GM15510 (cell line): ENCODE data around the gene JDP2.

Experiments
- POLR2A ChIP-seq: IDR thresholded peaks from 3 replicates; pipeline ENCODE4 v1.6.1; 2011; ENCODE audit warnings: borderline replicate concordance; ENCODE audit not compliant: insufficient read length; ENCODE audit errors: extremely low read depth

JDP2 gene

DNA sequence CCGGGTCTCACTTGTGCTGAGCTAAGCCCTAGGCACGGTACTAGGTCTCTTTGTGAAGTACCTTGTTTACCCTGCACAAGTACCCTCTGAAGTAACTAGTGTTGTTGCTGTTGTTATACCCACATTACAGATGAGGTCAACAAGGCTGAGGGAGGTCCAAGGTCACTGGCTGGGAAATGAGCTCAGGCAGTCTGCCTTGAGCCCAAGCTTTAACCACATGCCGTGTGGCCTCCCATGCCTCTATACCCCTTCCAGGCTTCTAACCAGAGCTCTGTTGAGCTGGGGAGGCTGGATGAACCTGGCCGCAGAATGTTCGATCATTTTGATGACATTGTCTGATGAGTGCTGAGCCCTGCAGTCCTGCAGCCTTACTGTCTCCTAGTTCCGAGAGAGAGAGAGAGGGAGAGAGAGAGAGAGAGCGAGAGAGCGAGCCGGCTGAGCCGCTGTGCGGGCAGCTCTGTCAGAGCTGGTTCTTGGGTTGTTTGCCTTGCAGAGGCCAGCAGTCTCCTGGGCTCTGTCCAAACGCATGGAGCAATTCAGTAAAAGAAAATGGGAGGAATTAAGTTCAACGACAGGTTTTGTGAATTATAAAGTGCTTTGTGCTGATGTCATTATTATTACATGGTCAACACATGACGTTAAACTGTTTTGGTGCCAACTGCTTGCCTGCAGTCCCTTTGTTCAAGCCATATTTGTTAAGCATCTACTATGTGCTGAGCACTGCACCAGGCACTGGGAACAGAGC, 13.1 kb downstream of the JDP2 start:
- no peak for TF ChIP-seq POLR2A

DNA sequence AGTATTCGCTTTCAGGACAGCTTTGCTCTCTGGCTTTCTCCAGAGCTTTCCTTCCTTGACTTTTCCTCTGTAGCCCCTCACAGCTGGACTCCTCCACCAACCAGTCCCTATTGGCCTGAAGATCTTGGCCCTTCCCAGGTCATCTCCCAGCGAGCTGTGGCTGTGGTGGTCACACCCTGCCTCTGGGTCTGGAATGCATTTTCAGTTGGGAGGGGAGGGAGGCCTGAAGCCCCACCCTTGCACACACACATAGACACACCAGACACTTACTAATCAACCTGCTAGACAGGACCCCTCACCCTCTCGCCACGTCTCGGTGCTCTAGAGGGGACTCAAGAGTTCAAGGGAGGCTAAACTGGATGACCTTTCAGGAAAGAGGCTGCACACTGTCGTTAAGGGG, 13.9 kb downstream of the JDP2 start:
- TF ChIP-seq POLR2A, result no peak

DNA sequence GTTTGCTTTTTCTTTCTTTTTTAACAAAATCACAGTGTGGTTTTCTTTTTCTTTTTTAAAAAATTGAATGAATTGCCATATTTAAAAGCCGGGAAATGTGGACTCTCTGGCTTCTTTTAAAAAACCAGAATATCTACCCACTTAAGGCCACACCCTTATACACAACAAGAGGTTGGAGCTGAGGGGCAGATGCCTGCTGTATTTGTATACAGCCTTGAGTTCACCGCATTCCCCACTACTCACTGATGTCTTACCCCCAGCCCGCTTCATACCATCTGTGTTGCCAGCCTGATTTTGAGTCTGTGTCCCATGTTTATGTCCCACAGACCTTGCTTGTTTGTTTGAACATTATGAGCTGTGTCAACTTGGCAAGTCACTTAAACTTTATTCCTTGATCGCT, 14.3 kb downstream of the JDP2 start:
- no peak for TF ChIP-seq POLR2A

DNA sequence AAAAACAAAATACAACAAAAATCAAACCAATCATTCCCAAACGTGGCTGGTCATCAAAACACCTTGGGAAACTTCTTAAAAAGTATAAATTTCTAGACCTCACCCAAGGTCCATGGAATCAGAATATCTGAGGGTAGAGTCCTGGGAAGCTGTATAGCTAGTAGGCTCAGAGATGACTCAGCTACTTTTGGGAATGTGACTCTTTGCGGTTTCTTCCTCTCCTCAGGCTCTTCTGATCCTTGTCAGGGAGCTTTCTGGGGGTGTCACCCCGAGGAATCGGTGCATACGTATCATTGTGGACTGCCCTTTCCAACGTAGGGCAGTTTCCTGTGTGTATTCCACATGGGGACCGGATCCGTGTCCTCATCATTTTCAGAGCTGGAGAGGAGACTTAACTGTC, 14.8 kb downstream of the JDP2 start:
- no peak for TF ChIP-seq POLR2A

DNA sequence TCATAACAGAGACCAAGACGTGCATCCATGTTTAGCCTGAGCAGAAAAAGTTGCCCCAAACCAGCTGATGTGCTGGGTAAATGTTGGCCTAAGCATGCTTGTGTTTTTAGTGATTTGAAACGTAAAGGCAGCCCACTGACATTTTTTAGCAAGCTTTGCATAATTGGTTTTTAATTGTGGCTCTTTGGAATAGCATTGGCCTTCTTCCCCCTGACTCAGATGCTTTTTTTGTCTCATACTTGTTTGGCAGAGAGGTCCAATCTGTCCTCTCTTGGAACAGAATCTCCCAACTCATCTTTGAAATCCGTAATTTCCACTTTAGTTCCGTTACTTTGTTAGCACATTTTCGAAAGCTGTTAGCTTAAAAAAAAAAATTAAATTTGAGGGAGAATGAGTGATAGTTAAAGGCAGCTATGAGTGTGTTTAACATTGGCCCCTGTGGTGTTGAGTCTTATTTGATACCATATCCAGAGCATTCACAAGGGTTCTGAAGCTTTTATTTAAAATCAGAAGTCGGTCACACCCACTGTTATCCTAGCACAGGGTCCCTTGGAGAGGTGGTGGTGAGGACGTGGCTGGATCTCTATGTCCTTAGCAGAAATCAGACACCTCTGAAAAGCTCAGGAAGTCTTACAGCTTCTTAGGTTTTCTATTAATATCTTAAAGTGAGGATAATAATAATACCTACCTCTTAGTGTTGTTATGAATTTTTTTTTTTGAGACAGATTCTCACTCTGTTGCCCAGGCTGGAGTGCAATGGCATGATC, 15.6 kb downstream of the JDP2 start:
- no peak for TF ChIP-seq POLR2A

DNA sequence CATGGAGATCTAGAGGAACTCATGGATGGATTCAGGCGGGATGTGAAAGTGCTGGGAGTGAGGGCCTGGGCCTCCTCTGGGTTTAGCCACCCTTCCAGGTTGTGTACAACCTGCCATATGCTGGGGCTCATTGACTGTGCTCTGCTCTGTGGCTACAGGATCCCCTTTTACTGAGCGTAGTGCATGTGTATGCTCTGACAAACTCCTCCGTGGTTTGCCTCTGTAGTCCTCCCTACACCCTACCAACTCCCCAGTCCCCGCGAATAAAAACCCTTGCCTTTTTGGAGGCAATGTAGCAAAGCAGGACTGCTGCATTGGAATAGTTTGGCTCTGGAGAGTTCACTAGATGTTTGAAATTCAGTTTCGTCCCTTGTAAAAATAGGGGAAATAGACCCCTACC, 17.4 kb downstream of the JDP2 start:
- no peak for TF ChIP-seq POLR2A

DNA sequence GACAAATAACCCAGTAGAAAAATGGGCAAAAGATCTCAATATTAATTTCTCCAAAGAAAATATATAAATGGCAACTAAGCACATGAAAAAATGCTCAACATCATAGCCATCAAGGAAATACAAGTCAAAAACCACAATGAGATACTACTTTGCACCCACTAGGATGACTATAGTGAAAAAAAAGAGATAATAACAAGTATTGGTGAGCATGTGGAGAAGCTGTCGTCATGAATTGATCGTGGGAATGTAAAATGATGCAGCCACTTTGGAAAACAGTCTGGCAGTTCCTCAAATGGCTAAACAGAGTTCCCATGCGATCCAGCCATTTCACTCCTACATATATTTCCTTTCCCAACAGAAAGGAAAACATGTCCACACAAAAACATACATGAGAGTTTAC, 18.1 kb downstream of the JDP2 start:
- no peak for TF ChIP-seq POLR2A

DNA sequence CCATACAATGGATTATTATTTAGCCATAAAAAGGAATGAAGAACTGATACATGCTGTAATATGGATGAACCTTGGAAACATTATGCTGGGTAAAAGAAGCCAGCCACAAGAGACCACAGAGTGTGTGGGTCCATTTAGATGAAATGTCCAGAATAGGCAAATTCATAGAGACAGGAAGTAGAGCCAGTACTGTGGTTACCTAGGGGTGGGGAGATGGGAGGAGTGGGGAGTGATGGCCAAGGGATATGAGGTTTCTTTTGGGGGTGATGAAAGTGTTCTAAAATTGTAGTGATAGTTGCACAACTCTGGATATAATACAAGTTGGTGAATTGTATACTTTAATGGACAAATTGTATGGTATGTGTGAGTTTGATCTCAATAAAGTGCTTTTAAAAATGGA, 18.6 kb downstream of the JDP2 start:
- TF ChIP-seq POLR2A, result no peak

DNA sequence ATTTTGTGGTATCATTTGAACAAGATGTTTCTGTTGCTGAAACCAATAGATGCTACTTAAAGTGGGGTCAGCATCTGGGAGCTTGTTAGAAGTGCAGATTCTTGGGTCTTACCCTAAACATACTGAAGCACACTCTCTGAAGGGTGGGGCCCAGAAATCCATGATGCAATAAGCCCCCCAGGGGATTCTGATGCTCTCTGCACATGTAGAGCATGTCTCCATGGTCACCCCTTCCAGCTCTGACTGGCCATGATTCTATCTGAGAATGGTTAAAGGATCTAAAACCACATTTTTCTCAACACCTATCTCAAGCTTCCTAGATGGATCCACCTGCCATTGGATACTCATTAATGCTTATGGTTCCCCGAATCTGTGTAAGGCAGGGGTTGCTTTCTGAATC, 20.4 kb downstream of the JDP2 start:
- no peak for TF ChIP-seq POLR2A

DNA sequence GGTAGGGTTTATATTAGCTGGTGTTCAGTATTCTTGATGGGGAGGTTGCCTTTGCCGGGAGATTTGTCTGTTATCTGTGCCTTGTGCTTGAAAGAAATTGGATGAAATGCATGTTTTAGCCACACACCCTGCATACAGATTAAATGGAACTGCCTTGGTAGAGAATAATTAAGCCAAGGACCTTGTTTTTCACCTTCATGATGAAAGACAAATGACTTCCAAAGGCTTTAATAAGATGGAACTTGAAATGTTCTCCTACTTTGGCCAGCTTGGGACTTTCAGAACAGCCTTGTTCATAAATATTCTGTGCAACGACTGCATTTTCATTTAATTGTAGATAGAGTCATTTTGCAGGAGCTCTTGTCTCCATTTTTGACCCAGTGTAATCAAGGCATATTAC, 21.2 kb downstream of the JDP2 start:
- no peak for TF ChIP-seq POLR2A

DNA sequence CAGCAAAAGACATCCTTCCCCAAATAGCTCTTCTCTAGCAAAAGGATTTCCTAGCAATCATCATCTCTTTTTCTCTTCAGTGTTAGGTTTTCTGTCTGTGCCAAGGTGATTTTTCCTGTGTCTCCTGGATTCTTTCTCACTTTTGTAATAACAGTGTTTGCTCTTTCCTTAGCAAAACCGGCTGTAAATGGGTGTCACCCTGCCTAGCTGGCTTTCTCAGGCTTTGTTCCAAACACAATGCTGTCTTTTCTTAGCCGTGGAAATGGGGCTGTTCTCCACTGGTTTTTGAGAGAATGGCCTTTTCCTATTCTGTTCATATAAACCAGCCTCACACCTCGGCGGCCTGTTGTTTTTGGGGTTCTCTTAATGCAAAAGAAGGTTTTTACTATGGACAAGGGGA, 21.9 kb downstream of the JDP2 start:
- TF ChIP-seq POLR2A, result no peak

DNA sequence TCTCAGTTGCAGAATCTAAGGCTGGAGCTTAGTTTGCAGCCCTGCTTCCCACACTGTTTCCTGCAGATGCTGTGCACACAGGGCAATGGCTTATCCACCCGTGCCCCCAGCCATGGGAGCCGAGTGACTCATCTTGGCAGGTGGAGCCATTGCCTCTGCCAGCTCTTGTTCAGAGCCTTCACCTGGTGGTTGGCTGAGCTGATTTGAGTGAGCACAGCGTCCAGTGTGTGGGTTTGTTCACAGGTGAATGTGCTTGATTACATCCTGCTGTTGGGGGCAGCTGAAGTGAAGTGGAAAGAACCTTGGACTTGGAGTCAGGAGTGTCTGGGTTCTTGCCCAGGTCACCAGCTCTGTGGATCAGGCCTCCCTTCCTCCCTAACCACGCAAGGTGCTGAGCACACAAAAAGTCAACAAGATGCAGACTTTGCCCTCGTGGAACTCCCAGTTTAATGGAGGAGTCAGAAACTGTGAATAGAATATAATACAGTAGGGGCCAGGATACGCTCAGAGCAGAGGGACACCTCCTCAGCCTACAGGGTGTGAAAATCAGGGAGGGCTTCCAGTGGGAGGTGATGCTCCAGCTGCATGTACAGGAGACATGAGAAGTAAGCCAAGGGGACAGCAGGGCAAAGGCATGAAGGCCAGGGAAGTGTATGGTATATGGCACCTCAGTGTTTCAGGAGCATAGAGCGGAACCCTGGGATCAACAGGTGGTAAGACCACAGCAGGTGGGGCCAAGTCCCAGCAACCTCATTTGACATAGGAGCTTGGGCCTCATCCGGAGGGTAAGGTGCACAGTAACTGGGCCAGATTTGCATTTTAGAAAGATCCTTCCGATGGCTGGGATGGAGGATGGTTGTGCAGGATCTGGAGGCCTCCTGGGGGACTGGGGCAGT, 22.8 kb downstream of the JDP2 start:
- TF ChIP-seq POLR2A, result no peak

DNA sequence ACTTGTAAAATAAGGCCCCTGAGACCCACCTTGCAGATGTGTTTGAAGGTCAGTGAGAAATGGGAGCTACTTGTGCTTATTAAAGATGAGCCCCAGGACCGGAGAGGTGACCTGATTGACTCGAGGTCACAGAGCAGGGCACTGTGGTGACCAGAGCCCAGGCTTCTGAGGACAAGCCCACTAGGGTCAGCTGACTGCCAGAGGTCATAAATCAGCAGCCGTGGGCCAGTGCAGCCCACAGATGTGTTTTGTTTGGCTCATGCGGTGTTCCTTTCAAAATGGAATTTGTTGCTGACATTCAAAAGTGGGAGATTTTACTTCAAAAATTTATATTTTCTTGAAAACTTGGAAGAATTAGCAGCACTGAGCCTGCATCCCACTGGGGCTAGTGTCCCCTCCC, 24.5 kb downstream of the JDP2 start:
- no peak for TF ChIP-seq POLR2A

DNA sequence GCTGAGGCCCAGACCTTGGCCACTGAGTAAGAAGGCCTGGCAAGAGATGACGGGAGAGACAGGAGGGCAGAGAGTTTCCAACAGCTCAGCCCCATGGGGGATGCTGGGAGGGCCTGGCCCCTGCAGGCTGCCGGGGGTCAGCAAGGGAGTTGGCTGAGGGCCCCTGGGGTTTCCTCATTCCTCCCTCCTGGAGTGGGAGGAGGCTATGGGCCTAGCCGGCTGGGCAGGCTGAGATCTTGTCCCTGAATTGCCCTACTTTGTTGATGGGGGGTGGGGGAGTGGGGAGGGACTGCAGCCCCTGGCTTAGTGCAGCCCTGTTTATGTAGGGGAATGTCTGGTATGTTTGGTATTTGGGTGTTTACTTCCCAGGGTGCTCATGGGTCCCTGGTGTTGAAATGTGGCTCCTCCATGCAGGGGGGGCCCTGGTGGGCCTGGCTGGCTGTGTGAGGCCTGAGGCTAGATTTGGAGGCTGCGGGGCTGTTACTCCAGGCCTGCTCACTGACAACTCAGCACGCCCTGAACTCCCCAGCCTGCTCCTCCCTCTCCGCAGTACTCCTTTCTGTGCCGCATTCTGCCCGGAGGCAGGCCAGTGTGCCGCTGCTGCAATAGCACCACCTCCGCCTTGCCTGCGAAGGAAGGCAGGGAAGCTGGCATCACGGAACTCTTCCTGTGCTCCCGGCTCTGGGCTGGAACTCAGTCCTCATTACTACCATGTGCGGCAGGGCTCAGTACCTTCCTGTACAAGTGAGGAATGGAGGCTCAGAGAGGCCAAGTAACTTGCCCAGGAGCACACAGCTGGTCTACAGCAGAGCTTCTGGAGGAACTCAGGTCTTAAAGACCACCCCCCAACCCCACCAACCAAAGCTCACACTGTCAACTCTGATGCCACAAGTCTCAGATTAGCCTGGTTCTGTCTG, 25.3 kb downstream of the JDP2 start:
- TF ChIP-seq POLR2A, result no peak
